ENCODE measurements around the gene ACTR10.

Gene ACTR10

DNA sequence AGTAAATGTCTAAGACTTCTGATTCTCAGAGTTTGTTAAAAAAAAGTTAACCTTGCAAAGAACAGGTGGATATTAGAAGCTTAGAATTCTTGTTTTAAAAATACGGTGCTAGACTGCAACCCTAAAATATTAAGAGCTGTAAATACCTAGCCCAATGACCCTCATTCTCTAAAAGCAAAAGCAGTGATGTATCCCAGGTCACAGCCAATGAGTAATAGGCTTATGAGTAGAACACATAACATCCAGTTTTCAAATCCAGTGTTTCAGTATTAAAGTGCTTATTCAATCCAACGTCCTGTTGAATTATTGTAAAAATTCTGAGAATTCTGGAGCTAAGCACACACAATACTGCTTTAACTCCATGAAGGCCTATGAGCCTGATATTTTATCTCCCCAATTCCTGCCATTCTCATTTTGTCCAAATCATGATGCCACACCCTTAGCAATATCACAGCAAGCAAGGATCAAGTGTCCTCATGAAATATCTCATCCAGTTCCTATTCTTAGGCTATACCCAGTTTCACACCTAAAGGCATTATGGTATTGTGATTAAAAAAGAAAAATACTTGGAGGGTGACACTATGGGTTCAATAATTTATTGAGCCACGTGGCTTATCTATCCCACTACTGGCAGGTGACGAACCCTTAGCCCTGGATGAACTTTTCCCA, 83.1 kb downstream of the ACTR10 start:
- FAIRE-seq = no peak

DNA sequence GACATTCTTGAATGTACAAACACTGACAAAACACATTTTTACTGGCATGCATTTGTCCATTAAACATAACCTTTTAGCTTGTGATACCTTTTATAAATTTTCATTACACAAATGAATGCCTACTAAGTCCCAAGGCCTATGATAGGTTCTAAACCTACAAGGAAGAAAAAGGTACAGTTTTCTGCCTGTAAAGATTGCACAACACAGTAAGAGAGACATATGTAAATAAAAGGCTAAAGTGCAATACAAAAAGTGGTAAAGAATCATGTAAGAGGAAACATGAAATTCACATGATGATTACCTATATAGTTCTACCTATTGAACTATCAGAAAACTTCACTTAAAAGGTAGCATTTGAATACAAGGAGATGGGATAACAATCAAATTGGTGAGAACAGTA, 83.8 kb downstream of the ACTR10 start:
- FAIRE-seq = no peak

DNA sequence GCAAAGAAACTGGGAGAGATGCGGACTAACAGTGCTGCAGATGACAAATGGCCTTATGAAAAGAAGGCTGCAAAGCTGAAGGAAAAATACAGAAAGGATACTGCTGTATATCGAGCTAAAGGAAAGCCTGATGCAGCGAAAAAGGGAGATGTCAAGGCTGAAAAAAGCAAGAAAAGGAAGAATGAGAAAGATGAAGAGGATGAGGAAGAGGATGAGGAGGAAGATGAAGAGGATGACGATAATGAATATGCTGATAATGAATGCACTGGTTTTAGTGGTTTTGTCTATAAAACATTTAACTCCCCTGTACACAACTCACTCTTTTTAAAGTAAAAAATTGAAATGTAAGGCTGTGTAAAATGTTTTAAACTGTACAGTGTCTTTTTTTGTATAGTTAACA, 85.2 kb downstream of the ACTR10 start:
- no peak for FAIRE-seq
